SK-N-SH (cell line): ENCODE measurements around the gene PDE8A. TPM values are rescaled to one million over a fixed set of nuclear protein-coding genes. Genes with fewer than 3 reads are reported as not detected.
A peak's percentile ranks its signal among the peaks of the same experiment; 100 is the strongest.

Experiments used
- CTCF ChIA-PET: fragments of 300-600, 350-600 bp; formaldehyde crosslinking; extraction: SDS; loops from one replicate; lab custom pipeline; 2021; lab: Yijun Ruan, JAX
- POLR2A ChIA-PET: fragments of 350-600 bp; sonication (Branson Sonifier 250); formaldehyde crosslinking; extraction: SDS; loops from one replicate; lab custom pipeline; 2020; ENCODE audit warnings: antibody characterized with exemption, inconsistent platforms; lab: Yijun Ruan, JAX
- DNase-seq: peaks from one replicate; pipeline ENCODE4 v3.0.0; 2012
- H2AFZ ChIP-seq: fragments of 200-600 bp; sonication (generic); 2 replicates; pipeline ENCODE4 v1.8.1; 2016; ENCODE audit warnings: antibody characterized with exemption, mild to moderate bottlenecking, low read depth
- H3F3A ChIP-seq: fragments of 200-600 bp; sonication (generic); replicated peaks from 2 replicates; pipeline ENCODE3; 2016; ENCODE audit warnings: antibody characterized with exemption, mild to moderate bottlenecking; ENCODE audit not compliant: insufficient read depth
- H3K27ac ChIP-seq, 2 experiments: fragments of 200-500 bp in 1 of 2; fragments of 200-600 bp in 1 of 2; sonication (Bioruptor generic) in 1 of 2; sonication (generic), shearing (Covaris generic) in 1 of 2; 2 replicates each; pipeline versions ENCODE4 v1.5.1 to v1.6.1; 2014 to 2016; ENCODE audit warnings: low read depth in 2 of 2, inconsistent platforms in 1 of 2, low read length in 1 of 2, mild to moderate bottlenecking in 1 of 2, mixed read lengths in 1 of 2
- H3K27me3 ChIP-seq: fragments of 200-600 bp; sonication (generic), shearing (Covaris generic); 2 replicates; pipeline ENCODE4 v1.6.1; 2016; ENCODE audit warnings: mixed run types; ENCODE audit not compliant: insufficient read depth
- H3K36me3 ChIP-seq, 2 experiments: fragments of 200-500 bp in 1 of 2; fragments of 200-600 bp in 1 of 2; sonication (Bioruptor generic) in 1 of 2; sonication (generic) in 1 of 2; replicated peaks in 1 of 2; 2 replicates each; pipeline versions ENCODE3 to v1.5.1; 2014 to 2016; ENCODE audit warnings: low read length in 1 of 2, mild to moderate bottlenecking in 1 of 2; ENCODE audit not compliant: insufficient read depth in 2 of 2, control insufficient read depth in 1 of 2
- H3K4me1 ChIP-seq, 2 experiments: fragments of 200-500 bp in 1 of 2; fragments of 200-600 bp in 1 of 2; sonication (Bioruptor generic) in 1 of 2; sonication (generic), shearing (Covaris generic) in 1 of 2; 2 replicates each; pipeline versions ENCODE4 v1.5.1 to v1.6.1; 2014 to 2016; ENCODE audit warnings: low read depth in 1 of 2, low read length in 1 of 2, mixed run types in 1 of 2; ENCODE audit not compliant: insufficient read depth in 2 of 2, control insufficient read depth in 1 of 2
- H3K4me2 ChIP-seq: fragments of 200-600 bp; sonication (generic), shearing (Covaris generic); 2 replicates; pipeline ENCODE4 v1.6.1; 2017; ENCODE audit warnings: mixed run types
- H3K4me3 ChIP-seq, 2 experiments: fragments of 200-500 bp in 1 of 2; fragments of 200-600 bp in 1 of 2; sonication (Bioruptor generic) in 1 of 2; sonication (generic), shearing (Covaris generic) in 1 of 2; 2 replicates each; pipeline versions ENCODE4 v1.5.1 to v1.8.1; 2014 to 2016; ENCODE audit warnings: low read depth in 2 of 2, inconsistent platforms in 1 of 2, low read length in 1 of 2, mild to moderate bottlenecking in 1 of 2, mixed read lengths in 1 of 2, moderate library complexity in 1 of 2
- H3K79me2 ChIP-seq: fragments of 200-600 bp; sonication (generic); 2 replicates; pipeline ENCODE4 v1.8.1; 2017; ENCODE audit warnings: mild to moderate bottlenecking; ENCODE audit not compliant: insufficient read depth
- H3K9ac ChIP-seq: fragments of 200-600 bp; sonication (generic); 2 replicates; pipeline ENCODE4 v1.6.1; 2017; ENCODE audit warnings: mixed run types
- H3K9me2 ChIP-seq: fragments of 200-600 bp; sonication (generic); 2 replicates; pipeline ENCODE4 v1.6.1; 2017; ENCODE audit warnings: mixed run types
- H3K9me3 ChIP-seq: fragments of 200-600 bp; sonication (generic); 2 replicates; pipeline ENCODE4 v1.6.1; 2017; ENCODE audit warnings: mixed run types, mild to moderate bottlenecking, moderate library complexity
- H4K20me1 ChIP-seq: fragments of 200-600 bp; sonication (generic); 2 replicates; pipeline ENCODE4 v1.6.1; 2017; ENCODE audit warnings: mild to moderate bottlenecking, mixed run types; ENCODE audit not compliant: insufficient read depth
- CHD2 ChIP-seq: fragments of 150-350 bp; IDR thresholded peaks from 2 replicates; pipeline ENCODE4 v1.6.1; 2018; ENCODE audit warnings: low read length; ENCODE audit not compliant: partially characterized antibody
- FOXJ3 ChIP-seq: sonication (generic); formaldehyde crosslinking; IDR thresholded peaks from 2 replicates; pipeline ENCODE4 v1.5.1; 2020; ENCODE audit warnings: mild to moderate bottlenecking, missing genetic modification reagents
- GATA2 ChIP-seq: sonication (generic); formaldehyde crosslinking; IDR thresholded peaks from 2 replicates; pipeline ENCODE4 v1.5.0; 2020; ENCODE audit warnings: mild to moderate bottlenecking, missing genetic modification reagents
- IRF3 ChIP-seq: fragments of 150-350 bp; IDR thresholded peaks from 2 replicates; pipeline ENCODE4 v1.6.1; 2016; ENCODE audit warnings: mild to moderate bottlenecking, low read depth, low read length
- JUND ChIP-seq: IDR thresholded peaks from 2 replicates; pipeline ENCODE4 v1.4.0; 2012
- RAD21 ChIP-seq: IDR thresholded peaks from 2 replicates; pipeline ENCODE4 v1.6.1; 2012; ENCODE audit warnings: mild to moderate bottlenecking, low read length
- RCOR1 ChIP-seq: fragments of 150-350 bp; IDR thresholded peaks from 2 replicates; pipeline ENCODE4 v1.6.1; 2017; ENCODE audit warnings: antibody characterized with exemption, low read length
- RXRA ChIP-seq: IDR thresholded peaks from 2 replicates; pipeline ENCODE4 v1.4.0; 2012; ENCODE audit warnings: low read depth, mild to moderate bottlenecking, borderline replicate concordance
- SIN3A ChIP-seq: IDR thresholded peaks from 2 replicates; pipeline ENCODE4 v1.6.1; 2012; ENCODE audit warnings: low read depth, mild to moderate bottlenecking, low read length, moderate library complexity, borderline replicate concordance
- TAF1 ChIP-seq: IDR thresholded peaks from 2 replicates; pipeline ENCODE4 v1.6.1; 2012; ENCODE audit warnings: low read depth, mild to moderate bottlenecking, low read length, moderate library complexity, borderline replicate concordance
- WGBS: methylation state at CpG from one replicate; pipeline ENCODE4 v1.1.6; 2017; ENCODE audit warnings: low lambda C conversion rate; 5-methylcytosine and 5-hydroxymethylcytosine counted together
- polyA plus RNA-seq, 3 experiments: library from polyadenylated mRNA; depleted of rRNA; stranded (reverse); fragments of >200 nt; gene quantifications; 2 replicates each; pipeline ENCODE4 v1.2.3, GENCODE V29; 2012
- TF ChIP-seq, protein P1 (sequence below): IDR thresholded peaks from 2 replicates; pipeline ENCODE4; 2012
- TF ChIP-seq, protein P2 (sequence below): IDR thresholded peaks from 2 replicates; pipeline ENCODE4 v1.6.1; 2012; ENCODE audit warnings: mild to moderate bottlenecking, low read depth, low read length, moderate library complexity

Gene PDE8A
- polyA plus RNA-seq, 1 of the 3 experiments (the other 2 are of a cell fraction) = 13.4 TPM

DNA sequence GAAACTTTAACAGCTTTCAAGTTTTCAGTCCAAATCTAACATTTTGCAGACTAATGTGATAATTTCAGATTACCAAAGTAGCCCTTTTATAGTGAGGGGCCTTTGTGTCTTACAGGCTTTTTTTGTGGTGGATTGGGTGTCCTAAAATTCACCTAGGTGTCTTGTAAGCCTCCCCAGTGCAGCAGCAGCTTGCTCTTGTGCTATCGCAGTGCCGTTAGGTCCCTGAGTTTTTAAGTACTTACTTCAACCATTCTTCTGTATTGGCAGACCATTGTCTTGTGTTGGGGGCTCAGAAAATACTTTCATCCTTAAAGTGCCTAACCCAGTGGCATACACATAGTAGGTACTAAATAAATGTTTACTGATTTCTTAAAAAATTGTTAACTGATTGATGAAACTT, 2.1 kb downstream of the PDE8A start:
- Histone ChIP-seq H2AFZ (no peak overlapping the region), H4K20me1 (peaks cover 26% of the 10 kb centered on the region; the same call in 1 of the 2 replicates), H3K36me3 (no peaks in the 10 kb centered on the region), H3K79me2 (peaks cover 66% of the 10 kb centered on the region), H3K9me2 (no peaks in the 10 kb centered on the region), H3F3A (no peaks in the 10 kb centered on the region), H3K4me2 (peak overlapping the region; percentile 82), H3K9ac (0 out of 2 replicates have a peak overlapping the region, but pooled peaks have one; percentile 80), H3K4me1 (peaks cover 0 to 9% of the 10 kb centered on the region in 2 experiments; a peak in 3 of 4 replicates), H3K9me3 (no peaks in the 10 kb centered on the region), H3K27ac (no peak overlapping the region), H3K27me3 (no peaks in the 10 kb centered on the region), H3K4me3 (peak overlapping the region in 1 of 2 experiments; percentile 87; a peak in 1 of 4 replicates)
- WGBS = 93% methylated on average over 2 of the region's 2 CpGs
- POLR2A ChIA-PET = no interaction called here
- DNase-seq = no peak
- CTCF ChIA-PET = interaction anchor here (1.4 to 1.9 kb wide), 2 partner anchors 19 to 31 kb away, joined by 3 to 4 read pairs; no protein-coding TSS in a partner anchor
- TF ChIP-seq RCOR1 (no peak), SIN3A (no peak), JUND (no peak), CHD2 (no peak), GATA2 (no peak), FOXJ3 (CRISPR knock-in tag) (no peak), IRF3 (no peak), TAF1 (no peak), RXRA (no peak), RAD21 (no peak)
- TF ChIP-seq, protein P1, sequence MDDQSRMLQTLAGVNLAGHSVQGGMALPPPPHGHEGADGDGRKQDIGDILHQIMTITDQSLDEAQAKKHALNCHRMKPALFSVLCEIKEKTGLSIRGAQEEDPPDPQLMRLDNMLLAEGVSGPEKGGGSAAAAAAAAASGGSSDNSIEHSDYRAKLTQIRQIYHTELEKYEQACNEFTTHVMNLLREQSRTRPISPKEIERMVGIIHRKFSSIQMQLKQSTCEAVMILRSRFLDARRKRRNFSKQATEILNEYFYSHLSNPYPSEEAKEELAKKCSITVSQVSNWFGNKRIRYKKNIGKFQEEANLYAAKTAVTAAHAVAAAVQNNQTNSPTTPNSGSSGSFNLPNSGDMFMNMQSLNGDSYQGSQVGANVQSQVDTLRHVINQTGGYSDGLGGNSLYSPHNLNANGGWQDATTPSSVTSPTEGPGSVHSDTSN = no peak
- TF ChIP-seq, protein P2, sequence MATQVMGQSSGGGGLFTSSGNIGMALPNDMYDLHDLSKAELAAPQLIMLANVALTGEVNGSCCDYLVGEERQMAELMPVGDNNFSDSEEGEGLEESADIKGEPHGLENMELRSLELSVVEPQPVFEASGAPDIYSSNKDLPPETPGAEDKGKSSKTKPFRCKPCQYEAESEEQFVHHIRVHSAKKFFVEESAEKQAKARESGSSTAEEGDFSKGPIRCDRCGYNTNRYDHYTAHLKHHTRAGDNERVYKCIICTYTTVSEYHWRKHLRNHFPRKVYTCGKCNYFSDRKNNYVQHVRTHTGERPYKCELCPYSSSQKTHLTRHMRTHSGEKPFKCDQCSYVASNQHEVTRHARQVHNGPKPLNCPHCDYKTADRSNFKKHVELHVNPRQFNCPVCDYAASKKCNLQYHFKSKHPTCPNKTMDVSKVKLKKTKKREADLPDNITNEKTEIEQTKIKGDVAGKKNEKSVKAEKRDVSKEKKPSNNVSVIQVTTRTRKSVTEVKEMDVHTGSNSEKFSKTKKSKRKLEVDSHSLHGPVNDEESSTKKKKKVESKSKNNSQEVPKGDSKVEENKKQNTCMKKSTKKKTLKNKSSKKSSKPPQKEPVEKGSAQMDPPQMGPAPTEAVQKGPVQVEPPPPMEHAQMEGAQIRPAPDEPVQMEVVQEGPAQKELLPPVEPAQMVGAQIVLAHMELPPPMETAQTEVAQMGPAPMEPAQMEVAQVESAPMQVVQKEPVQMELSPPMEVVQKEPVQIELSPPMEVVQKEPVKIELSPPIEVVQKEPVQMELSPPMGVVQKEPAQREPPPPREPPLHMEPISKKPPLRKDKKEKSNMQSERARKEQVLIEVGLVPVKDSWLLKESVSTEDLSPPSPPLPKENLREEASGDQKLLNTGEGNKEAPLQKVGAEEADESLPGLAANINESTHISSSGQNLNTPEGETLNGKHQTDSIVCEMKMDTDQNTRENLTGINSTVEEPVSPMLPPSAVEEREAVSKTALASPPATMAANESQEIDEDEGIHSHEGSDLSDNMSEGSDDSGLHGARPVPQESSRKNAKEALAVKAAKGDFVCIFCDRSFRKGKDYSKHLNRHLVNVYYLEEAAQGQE = no peak
